HG02642 (cell line): ENCODE data around the gene SMIM38.

Experiments used
- ATAC-seq: cut with Tn5 transposase; IDR thresholded peaks from one replicate; pipeline ENCODE4 v1.9.1; 2021; ENCODE audit warnings: mild to moderate bottlenecking; ENCODE audit not compliant: unreplicated experiment, poor library complexity

SMIM38 gene

DNA sequence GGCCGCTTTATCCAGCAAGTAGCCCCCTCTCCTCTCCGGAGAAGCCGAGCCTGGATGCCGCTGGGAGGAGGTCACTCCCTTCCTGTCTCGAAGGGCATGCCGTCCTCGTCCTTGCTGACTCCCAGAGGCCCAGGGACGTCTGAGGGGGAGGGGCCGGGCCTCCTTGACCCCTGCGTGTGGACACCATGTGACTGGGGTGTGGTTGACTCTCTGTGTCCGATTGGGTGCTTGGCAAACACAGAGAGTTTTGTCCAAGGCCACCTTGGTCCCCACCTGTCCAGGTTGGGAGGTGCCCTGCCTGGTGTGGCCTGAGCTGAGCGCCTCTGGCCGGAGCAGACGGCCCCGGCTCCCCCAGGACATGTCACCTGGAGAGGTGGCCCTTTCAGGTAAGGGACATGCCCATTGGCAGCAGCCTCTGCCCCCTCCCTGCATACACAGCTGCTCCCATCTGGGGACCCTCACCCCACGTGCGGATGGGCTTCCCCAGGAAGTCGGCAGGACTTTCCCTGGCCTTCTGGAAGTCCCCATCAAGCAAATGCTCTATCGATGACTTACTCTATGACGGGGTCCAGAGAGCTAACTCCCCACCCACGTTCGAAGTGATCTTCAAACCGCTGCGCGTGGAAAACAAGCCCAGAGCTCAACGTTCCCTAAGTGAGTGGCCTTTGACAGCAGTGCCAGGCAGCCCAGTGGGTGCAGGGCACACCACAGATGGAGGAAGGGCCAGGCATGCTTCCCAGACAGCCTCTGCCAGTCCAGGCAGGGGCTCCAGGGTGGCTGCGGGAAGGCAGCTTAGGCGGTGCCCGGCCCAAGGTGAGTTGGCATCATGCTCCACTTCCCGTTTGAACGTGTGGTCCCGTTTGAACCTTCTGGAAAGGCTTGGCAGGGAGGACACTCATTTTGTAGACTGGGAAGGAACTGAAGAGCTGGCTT lies at the start of gene SMIM38:
Gene SMIM38, plus strand, starts transcription at position 634 of the 933 bp plus-strand sequence. CDS start 1,912 bp downstream, outside the sequence.
- no peak for ATAC-seq

DNA sequence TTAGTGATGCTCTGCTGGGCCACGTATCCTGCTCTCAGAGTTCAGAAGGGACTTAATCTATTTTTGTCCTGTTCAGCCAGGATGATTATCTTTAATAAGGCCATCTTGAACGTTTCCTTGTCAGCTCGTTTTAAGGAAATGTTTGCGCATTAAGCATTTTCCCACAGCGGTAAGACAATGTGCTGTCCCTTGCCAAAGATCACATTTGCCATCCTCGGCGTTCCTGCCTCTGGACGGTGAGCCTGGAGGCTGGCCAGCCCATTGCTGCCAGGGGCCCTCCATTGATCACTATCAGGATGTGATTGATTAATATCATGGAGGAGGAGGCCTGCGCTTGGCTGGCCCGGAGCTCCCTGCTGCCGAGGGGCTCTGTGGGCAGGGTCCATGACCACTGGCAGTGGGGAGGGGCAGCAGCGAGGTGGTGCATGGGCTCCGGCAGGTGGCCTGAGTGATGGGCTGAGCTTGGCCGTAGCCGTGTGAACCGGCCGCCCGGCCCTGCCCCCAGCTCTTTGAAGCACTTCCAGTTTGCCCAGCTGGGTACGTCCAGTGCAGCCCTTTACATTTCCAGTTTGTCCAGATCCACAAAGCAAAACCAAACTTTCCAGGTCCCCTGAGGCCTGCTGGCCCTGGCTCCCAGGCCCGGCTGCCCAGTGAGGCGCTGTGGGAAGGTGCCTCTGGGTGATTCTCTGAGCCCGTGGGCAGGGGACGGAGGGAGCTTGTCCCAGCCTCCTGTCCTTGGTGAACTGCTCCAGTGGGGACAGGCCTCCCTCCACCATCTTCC lies 49.5 kb upstream of the SMIM38 start:
- ATAC-seq = no peak

DNA sequence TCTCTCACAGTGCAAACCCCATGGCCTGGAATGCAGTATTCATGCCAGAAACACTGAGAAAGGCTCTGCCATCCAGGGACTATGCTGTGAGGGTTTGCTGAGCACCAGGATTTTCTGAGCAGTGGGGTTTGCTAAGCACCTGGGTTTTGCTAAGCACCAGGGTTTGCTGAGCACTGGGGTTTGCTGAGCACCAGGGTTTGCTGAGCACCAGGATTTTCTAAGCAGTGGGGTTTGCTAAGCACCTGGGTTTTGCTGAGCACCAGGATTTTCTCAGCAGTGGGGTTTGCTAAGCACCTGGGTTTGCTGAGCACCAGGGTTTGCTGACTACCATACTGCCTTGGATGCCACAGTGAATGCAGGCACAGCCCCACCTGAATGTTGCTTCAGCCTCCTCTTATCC lies 48.3 kb upstream of the SMIM38 start:
- ATAC-seq = no peak

DNA sequence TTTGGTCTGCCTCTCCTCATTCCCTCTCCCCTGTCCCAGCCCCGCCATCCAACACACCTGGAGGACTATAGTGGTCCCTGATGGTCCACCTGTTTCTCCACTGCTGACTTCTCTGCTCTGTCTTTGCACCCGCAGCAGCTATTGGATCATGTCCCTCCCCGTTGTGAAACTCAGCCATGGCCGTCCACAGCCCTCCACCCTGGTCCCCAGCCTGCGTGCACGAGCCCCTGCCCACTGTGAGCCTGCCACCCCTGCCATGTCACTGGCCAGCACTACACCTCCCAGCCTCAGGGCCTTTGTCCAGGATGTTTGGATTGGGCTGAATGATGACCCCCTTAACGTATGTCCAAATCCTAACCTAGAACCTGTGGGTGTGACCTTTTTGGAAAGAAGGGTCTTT lies 47.7 kb upstream of the SMIM38 start:
- ATAC-seq = no peak

DNA sequence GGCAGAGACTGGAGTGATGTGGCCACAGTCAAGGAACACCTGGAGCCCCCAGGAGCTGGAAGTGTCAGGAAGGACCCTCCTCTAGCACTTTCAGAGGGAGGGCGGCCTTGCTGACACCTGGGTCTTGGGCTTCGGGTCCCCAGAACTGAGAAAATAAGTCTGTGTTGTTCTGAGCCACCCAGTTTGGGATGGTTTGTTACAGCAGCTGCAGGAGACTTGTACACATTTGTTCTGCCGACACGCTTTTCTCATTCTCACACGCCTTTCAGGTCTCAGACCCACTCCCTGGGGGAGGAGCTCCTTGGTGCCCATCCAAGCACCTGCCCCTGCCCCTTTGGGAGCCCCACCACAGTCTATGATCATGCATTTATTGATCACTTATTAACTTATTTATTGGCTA lies 47.2 kb upstream of the SMIM38 start:
- ATAC-seq = no peak

DNA sequence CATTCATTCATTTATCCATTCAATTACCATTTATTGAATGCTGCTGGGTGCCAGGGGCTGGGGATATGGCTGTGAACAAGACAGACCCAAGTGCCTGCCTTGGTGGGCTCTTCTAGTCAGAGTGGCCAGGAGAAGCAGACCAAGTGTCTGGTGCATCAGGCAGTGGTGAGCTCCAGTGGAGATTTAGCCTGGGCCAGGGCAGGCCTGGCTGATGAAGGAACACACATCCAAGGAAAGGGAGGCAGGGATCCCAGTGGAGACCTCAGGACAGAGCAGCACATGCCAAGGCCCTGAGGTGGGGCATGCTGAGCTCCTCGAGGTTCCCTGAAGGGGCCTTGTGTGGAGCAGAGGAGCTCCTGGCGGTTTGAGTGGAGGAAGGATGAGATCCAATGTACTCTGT lies 46.6 kb upstream of the SMIM38 start:
- ATAC-seq = no peak

DNA sequence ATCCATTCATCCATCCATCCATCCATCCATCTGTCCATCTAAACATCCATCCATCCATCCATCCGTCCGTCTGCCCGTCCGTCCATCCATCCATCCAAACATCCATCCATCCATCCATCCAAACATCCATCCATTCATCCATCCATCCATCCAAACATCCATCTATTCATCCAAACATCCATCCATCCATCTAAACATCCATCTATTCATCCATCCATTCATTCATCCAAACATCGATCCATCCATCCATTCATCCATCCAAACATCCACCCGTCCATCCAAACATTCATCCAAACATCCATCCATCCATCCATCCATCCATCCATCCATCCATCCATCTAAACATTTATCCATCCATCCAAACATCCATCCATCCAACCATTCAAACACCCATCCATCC lies 45.3 kb upstream of the SMIM38 start:
- ATAC-seq = no peak

DNA sequence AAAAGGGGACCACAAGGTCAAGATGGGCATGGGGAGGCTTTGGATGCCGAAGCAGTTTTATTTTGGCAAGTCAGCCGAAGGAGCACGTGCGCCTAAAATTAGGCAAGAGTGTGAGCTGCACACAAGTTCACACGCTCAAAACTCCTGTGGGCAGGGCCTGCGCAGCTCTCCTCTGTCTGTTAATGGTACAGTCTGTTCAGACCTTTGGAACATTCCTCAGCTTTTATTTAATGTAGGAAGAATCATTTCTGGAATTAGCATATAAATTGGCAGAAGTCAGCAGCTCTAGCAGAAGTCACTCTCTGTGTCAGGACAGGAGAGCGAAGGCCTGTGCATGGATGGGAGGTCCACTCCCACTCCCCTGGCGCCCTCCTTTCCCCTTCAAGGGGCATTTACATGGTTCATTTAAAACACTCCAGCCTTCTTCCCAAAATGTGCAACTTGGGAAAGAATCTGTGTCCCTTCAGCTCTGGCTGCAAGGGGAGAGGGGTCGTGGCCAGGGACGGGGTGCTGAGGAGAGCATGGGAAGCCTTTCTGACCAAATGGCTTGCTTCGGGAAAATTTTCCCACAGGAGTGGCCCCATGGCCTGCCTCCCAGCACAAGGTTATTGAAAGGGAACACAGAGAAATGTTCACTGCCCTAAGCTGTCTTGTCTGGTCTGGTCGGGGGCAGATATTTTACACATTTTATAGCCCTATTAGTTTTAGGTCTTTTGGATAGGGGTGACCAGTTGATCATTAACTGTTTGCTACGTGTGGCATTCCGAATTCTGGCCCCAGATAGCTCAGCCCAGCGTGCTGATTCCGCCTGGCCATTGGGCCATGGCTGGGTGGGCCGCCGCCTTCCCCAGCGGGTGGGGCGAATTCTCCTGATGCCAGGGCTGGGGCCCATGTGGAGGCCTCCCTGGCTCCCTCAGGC lies 43.9 kb upstream of the SMIM38 start:
- ATAC-seq = no peak

DNA sequence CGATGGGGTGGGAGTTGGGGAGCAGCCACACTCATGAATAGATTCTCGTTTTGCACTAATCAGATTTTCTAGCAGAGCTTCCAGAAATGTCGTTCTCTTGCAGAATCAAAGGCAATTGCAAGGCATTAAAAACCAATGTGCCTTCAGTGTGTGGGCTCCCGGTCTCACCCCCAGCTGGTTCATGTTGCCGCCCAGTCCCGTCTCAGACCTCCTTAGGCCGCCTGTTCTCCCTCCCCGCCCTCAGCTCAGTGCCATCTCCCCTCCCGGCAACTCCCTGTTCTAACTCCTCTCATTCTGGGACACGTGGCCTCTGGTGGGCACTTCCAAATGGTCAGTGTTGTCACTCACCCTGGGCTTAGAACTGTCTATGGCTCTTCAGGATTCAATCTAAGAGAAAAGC lies 42.5 kb upstream of the SMIM38 start:
- no peak for ATAC-seq

DNA sequence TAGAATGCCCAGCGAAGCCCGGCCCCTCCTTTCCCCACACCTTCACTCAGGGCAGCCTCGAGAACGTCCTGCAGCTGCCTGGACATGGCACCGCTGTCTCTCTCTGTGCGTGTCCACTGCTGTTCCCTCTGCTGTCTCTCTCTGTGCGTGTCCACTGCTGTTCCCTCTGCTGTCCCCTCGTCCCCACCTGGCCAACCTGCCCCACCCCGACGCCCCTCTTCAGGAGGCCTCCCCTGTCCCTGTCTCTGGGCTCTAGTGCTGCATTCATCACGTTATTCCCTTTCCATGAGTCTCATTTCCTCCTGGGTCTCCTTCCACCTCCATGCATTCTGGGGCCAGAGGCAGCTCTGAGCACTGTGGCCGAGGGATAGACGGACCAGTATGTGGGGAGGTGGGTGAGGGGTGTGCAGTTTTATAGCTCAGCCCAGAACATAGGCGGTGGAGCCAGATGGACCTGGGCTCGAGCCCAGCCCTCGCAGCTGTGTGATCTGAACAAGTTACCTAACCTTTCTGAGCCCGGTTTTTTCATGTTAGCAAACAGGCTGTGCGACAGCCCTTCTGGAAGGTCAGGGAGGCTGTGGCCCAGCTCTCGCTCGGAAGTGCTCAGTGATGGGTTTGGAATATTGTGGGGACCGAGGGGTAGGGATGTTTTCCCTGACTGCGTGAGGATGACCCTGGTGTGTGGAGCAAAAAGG lies 41.9 kb upstream of the SMIM38 start:
- ATAC-seq = no peak

DNA sequence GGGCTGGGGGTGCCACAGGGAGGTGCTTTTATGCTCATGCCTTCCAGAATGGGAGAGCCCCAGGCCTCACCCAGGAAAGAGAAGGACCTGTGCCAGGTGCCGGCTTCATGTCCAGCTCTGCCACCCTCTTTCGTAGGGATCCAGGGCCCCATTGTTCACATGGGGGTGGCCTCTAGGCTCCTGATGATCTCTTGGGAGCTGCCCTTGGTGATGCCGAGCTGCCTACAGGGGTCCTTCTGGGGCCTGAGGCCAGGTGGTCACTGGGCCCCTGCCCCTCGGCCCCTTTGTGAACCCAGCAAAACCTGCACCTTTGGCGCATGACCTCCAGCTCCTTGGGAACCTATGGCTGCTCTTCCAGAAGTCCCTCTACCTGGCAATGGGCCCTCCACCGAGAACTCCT lies 41.4 kb upstream of the SMIM38 start:
- no peak for ATAC-seq

DNA sequence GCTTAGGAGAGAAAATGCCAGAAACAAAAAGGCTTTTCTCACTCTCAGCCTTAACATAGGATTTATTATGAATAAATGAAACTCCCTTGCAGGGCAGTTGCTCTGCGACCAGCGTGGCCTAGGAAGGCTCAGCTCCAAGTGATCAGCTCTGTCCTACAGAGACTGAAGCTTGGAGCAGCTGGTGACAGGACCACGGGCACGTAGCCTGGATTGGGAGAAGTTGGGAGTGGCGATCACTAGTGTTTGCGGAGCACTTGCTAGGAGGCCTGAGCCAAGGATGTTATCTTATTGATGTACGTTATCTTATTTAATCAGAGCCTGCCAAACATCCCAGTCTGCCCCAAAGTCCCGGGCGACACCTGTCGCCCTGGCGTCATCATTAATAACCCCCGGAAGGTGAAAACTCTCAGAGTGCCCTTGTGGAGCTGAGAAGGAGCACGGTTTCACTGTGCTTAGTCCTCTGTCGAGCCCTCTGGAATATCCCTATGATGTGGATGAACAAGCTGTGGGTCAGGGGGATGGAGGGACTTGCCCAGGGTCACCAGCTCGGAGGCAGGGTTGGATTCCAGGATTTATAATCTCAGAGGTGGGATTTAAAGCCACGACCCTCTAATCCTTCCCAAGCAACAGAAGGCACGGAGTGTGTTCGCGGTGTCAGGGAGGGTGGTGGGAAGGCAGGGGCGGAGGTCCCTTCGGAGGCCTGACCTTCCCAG lies 40.8 kb upstream of the SMIM38 start:
- no peak for ATAC-seq

DNA sequence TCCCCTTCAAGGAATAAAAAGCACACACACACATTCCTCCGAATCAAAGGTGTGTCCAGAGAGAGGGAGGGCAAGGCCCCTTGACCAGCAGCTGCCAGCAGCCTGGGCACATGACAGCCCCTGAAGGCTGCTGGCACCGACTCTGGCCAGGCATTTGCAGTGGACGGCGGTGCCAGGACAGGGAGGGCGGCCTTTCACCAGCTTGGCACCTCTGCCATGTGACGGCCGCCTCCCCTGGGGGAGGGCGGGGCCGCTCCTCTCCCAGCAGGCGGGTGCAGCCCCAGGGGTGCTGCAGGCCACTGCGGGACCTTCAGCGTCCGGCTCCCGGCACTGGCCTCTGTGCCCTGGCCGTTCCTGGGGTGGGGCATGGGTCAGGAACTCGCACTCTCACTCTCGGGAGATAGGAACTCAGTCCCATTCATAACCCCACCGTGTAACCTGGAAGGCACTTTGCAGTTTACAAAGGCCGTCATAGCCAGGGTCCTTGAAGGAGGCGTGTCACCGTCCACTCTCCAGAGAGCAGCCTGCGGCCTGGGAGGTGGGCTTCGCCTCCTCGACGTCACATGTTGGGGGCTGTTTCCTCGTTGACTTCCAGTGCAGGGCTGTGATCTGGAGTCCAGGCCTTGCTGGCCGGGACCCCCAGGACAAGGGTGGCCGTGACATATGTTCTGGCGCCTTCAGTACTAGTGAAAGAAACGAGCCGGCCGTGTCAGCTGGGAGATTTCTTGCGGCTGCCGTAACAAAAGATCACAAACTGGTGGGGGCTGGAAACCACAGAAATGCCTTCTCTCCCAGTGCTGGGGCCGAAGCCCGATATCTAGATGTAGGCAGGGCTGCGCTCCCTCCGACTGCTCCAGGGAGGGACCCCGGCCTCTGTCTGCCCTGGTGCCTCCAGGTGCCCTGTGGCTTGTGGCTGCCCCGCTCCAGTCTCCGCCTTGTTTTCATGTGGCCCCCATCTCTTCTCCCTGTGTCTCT lies 39.9 kb upstream of the SMIM38 start:
- ATAC-seq = no peak

DNA sequence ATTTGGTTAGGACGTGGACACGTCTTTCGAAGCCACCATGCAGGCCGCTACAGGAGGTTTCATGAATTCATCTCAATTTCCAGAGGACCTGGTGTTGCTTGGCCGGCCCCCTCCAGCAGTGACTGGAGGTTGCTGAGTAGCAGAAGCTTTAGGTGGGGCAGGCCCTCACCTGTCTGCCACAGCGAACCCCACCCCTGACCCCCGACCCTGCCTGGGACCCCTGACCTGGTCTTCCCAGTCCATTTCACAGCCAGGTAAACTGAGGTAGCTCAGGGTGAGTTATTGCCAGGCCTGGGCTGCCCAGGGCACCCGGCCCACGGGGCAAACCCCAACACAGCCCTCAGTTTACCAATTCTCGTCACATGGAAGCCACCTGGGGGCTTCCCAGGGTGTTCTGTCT lies 39.1 kb upstream of the SMIM38 start:
- ATAC-seq = no peak

DNA sequence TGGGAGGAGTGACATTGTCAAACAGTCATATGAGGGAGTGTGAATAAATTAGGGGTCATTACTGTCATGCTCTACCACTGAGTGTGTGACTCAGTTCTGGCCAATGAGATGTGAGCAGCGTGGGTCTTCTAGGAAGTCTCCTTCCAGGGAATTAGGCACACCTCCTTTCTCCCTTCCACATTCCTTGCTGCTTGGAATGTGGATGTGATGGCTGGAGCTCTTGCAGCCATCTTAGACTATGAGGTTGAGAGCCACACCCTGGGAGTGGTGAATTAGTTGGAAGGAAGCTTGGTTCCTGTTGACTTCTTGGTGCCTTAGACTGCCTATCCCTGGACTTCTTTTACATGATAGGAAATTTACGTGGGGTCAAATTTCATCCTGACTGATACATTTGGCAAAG lies 36.5 kb upstream of the SMIM38 start:
- no peak for ATAC-seq

DNA sequence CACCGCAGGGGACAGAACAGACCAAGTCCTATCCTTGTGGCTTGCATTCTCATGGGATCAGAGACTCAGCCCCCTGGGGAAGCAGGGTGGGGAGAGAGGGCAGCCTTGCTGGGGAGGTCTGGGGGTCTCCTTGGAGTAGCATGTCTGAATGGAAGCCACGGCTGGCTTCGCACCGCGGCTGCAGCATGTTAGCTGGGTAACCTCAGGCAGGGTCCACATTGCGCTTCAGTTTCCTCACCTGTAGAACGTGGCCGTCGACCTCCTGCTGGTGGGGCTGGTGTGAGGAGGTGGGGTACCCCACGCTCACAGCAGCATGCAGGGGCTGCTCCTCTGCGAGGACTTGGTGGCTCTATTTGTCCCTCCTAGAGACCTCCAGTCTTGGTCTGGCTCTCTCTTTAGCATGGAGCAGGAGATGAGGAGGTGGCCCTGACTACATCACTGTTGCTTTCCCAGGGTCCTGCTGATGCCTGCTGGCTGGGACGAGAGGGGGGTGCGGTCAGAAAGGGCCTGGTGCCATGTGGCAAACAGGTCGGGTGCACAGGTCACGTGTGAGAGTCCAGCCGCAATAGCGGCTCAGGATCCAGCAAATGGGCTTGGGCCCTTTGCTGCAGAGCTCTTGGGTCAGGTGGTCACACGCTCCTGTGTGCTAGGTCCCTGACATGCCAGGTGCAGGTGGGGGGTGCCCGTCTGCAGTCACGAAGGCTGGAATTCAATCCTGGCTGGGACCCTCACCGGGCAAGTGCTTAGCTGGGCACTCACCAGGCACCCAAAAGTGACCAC lies 35.4 kb upstream of the SMIM38 start:
- ATAC-seq = no peak

DNA sequence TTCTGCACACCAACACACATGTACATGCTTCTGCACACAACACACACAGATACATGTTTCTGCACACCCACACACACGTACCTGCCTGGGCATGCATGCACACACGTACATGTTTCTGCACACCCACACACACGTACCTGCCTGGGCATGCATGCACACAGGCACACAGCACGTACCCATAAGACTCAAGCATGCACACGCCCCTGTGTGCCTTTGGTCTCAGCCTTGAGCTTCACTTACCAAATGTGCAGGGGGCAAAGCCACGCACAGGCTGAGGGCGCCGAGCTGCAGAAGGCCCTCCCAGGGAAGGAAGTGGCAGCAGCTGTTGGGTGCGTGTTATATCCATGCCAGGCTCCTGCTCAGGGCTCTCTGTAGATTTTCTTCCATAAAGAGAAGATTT lies 34.7 kb upstream of the SMIM38 start:
- no peak for ATAC-seq
